Anterior cingulate cortex (tissue), 58 donors: Measurements from ENCODE around the gene SLC25A22.
A peak's percentile ranks its signal among the peaks of the same experiment; 100 is the strongest.

Source experiments
- DNase-seq, 58 donors: peaks; one replicate each; lab custom pipeline; 2025; lab: John Stamatoyannopoulos, UW

SLC25A22 gene

DNA sequence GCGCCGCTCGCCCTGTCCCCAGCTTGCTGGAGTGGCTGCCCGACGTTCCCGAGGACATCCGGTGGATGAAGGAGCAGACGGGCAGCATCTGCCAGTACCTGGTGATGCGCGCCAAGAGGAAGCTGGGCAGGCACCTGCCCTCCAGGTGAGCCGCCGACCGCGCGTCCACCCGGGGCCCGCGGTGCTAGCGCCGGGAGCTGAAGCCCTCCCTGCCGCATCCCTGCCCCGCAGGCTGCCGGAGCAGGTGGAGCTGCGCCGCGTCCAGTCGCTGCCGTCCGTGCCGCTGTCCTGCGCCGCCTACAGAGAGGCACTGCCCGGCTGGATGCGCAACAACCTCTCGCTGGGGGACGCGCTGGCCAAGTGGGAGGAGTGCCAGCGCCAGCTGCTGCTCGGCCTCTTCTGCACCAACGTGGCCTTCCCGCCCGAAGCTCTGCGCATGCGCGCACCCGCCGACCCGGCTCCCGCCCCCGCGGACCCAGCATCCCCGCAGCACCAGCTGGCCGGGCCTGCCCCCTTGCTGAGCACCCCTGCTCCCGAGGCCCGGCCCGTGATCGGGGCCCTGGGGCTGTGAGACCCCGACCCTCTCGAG is 26.3 kb upstream of the SLC25A22 start:
- peak in 27 of 58 donors; percentile 19 to 67 (median 38) for DNase-seq

DNA sequence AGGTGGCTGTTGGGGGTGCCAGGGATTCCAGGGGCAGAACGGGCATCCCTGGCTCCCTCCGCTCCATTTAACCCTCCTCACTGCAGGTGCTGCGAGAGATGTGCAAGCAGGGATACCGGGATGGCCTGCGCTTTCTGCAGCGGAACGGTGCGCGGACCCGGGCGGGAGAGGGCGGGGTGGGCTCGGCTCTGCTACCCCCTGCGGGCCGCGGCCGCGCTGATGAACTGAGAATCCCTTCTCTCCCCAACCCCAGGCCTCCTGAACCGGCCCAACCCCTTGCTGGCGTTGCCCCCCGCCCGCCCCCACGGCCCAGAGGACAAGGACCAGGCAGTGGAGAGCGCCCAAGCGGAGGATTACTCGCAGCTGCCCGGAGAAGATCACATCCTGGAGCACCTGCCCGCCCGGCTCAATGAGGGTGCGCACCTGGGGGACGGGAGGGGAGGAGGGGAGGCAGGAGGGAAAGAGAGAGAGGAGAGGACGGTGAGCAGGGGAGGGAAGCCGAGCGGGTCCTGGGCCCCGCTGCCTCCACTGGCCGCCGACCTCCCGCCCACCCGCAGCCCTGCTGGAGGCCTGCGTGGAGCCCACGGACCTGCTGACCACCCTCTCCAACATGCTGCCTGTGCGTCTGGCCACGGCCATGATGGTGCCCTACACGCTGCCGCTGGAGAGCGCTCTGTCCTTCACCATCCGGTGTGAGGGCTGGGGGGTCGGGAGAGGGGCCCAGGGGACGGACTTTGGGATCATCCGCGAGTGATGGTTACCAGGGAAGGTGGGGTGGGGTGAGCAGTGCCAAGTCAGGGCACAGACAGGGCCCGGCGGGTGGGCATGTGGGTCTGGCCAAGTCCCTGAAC is 25.6 kb upstream of the SLC25A22 start:
- DNase-seq: no peak

DNA sequence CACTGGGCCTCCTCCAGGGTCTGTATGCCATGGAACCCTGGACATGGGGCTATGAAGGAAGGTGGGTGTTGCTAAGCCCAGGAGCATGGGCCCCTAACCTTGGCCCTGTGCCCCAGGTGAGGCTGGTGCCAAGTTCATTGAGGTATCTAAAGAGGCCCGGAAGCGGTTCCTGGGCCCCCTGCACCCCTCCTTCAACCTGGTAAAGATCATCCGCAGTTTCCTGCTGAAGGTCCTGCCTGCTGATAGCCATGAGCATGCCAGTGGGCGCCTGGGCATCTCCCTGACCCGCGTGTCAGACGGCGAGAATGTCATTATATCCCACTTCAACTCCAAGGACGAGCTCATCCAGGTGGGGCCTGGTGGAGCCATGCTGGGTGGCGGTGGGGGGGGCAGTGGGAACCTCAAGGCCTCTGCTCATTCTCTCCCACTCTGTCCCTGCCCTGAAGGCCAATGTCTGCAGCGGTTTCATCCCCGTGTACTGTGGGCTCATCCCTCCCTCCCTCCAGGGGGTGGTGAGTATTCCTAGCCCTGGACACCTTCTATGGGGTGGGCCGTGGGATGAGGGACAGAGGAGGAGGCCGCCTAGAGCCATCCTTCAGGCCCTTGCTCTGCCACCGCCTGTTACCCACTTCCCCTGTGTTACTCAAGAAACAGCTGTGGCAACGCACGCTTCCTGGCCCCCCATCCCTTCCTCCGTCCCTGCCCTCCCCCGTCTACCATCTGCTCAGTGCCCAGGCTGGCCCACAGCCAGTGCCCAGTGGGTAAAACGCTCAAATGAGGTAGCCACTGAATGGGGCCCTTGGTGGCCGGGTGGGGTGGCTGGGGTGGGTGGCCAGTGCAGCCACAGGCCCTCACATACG is 23.7 kb upstream of the SLC25A22 start:
- DNase-seq: peak in 9 of 58 donors; percentile 20 to 46 (median 31)

DNA sequence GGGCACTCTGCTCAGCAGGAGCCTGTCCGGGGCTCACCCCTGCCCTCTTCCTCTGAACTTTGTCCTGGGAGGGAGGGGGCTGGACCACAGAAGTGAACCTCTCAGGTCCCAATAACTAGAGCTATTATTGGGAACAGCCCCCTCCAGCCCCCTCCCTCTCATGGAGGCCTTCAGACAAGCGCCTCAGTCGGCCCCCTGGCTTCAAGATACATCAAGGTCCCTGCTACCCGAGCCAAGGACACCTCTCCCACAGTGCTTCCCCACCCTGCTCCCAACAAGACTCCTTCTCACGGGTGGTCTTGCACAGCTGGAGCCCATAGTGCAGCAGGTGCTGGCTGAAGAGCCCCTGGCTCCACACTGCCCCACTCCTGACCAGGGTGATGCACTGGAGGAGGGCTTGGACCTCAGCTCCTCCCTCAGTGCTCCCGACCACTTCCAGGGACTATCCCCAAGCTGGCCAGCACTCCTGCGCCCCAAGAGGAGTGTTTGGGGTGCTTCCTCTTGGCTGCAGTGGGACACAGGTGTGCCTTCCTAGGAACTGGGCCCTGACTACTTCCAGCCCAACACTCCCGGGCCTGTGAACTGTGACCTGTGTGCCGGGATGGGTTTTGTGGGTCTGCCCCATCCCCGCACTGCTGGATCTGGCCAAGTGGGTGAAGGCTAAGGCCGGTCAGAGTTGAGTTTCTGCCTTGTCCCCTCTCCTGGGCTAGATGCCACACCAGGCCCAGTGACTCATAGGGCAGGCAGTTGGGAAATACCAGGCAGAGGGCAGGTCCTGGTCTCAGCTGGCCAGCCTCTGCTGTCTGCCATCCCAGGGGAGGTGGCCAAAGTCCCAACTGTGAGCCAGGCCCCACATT is 22.8 kb upstream of the SLC25A22 start:
- peak in 16 of 58 donors; percentile 20 to 79 (median 38) for DNase-seq

DNA sequence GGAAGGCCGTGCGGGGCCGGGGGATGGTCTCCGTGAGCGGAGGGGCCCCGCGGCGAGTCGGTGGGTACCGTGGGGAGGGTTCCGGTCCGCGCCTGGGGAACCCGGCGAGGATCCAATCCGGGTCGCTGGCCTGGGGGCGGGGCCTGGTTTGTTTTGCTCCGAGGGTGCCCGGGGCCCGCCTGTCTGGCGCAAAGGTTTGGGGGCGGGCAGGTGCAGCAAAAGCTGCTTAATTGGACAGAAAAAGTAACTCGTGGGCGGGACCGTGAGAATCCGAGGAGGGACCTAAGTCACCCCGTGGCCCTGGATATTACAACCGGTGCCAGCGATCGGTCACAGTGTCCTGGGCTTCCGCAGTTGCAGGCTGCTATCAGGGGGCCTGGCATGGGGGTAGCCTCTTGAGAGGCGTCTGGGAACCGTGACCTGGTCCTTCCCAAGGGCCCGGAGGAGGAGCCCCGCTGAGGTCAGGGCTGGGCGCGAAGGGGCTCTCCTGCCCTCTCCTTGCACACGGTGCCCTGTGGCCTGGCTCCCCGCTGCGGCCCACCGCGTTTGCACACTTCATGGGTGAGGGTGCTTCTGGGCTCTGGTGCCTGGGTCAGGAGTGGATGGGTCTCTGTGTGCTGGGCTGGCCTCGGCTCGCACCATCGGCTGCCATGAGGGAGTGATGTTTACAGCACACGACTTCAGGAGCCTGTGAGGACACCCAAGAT is 22.0 kb upstream of the SLC25A22 start:
- peak in 43 of 58 donors; percentile 32 to 75 (median 59) for DNase-seq

DNA sequence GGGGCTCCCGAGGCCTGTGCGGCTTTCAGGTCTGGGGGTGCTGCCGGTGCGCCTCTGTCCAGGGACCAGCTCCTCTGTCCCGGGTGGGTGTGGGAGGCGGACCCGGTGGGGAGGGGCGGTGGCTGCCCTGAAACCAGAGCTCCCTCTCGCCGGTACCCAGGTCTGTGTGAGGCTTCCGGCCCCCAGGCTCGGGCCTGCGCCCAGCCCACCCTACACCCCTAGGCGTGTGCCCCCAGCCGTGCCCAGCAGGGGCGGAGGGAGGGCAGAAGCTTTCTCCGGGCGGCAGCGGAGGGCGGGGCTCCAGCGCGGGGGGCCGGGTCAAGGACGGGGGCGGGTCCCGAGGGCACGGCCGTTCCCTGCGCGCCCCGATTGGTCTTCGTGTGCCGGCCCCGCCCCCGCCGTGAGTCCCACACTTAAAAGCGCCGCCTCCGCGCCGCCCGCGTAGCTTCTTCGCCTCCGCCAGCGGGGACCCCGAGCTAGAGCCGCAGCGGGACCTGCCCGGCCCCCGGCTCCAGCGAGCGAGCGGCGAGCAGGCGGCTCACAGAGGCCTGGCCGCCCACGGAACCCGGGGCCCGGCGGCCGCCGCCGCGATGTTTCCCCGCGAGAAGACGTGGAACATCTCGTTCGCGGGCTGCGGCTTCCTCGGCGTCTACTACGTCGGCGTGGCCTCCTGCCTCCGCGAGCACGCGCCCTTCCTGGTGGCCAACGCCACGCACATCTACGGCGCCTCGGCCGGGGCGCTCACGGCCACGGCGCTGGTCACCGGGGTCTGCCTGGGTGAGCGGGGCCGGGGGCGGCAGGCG is 21.2 kb upstream of the SLC25A22 start:
- peak; percentile 43 to 94 (median 84) for DNase-seq

DNA sequence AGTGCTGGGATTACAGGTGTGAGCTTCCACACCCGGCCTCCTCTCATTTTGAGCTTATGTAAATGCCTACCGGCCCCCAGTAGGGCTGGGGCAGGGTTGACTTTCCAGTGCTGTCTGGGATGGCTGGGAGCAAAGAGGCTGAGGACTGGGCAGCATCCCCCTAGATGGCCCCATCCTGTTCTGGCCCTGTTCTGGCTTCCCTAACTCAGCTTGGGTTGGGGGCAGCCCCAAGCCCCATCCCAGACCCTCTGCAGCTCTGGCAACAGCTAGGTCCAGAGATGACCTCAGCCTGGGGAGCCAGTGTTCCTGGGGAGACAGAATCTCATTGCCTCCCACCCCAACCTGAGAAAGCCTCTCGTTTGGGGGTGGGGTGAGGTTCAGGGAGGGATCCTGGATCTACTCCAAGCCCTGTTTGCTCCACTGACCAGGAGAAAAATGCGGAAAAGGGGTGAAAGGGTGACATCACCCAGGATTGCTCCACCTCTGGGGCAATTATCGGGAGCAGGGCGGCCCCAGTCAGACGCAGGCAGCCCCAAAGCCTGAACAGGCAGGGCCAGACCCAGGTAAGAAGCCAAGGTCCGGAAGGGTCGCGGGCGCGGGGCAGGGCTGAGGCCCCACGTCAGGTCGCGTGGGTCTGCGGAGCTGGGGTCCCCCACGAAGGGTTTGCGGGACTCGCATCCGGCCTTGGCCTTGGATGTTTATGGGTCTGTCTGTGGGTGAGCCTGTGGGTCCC is 20.5 kb upstream of the SLC25A22 start, which contains the start of gene PNPLA2:
PNPLA2 (plus strand) TSS at position 519 of the 733 bp plus-strand sequence. CDS start 805 bp downstream, outside the sequence.
- DNase-seq: no peak

DNA sequence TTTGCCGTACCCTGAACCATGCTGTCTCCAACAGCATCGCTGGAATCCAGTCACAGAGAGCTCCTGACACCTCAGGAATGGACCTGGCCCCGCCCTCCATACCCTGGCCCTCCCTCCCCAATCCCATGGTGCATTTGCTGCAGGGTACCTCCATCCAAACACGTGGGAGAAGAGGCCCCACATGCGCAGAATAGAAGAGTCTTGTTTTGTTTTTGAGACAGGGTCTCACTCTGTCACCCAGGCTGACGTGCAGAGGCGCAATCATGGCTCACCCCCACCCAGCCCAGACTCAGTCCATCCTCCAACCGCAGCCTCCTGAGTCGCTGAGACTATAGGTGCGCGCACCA is 18.3 kb upstream of the SLC25A22 start:
- no peak for DNase-seq

DNA sequence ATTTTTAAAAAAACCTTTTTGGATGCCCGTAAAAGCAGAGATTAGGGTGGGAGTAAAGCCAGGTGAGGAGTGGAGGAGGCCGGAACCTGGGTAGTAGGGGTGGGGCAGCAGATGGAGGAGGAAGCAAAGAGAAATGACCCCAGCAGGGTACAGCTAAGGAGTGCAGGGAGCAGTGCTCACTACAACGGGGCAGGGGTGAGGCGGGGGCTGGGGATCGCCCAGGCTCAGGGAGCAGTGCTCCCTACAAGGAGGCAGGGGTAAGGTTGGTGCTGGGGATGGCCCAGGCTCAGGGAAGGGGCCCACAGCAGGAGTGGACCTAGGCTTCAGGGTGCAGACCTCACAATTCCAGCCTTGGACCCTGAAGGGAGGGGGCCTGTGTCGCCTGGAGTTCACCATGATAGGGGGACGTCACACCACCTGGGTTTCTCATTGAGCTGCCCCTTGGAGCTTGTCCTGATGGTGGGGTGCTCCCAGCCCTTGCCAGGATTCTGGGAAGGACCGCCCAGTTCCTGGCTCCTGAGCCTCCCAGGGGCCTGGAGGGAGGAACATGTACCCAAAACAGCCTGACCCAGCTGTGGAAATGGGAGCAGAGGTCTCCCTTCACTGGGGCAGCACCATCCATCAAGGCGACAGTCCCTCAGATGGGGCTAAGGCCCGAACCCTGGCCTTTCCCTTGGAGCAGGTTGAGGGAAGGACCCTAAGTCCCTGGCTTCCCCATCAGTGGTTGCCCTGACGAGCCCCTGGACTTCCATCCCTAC is 17.8 kb upstream of the SLC25A22 start:
- DNase-seq: no peak

DNA sequence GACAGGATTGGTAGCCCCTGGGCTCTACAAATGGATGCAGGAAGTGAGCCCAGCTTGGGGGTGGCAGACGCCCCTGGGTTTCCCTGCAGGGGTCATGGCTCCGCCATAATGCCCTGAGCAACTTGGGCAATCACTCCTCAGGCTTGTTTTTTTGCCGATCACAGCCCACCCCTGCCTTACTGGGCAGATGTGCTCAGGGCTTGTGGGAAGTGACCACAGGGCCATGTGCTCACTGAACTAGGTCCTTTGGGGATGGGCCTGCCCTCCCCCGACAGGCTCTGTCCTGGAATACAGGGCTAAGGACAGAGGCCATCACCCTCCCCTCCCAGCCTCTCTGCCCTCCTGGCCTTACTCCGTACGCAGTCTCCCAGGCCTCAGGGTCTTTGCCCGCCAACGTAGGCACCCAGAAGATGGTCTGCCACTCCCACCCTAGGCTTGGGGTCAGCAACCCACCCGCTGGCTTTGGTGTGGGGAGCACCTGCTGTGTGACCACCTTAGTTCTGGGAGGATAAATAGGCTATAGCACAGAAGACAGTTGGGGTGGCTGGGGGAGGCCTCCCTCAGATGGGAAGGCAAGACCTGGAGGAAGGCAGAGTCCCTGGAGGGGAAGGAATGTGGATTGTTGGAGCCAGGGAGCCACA is 15.5 kb upstream of the SLC25A22 start:
- no peak for DNase-seq

DNA sequence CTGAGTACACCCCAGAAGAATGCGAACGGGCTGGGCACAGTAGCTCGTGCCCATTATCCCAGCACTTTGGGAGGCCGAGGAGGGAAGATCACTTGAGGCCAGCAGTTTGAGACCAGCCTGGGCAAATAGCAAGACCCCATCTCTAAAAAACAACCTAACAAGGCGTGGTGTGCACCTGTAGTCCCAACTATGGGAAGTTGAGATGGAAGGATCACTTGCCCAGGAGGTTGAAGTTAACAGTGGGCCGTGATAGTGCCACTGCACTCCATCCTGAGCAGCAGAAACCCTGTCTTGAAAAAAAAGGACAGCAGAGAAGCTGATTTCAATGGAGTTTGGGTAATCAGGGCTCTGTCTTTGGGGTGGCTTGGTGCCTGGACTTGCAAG is 15.0 kb upstream of the SLC25A22 start:
- DNase-seq: no peak

DNA sequence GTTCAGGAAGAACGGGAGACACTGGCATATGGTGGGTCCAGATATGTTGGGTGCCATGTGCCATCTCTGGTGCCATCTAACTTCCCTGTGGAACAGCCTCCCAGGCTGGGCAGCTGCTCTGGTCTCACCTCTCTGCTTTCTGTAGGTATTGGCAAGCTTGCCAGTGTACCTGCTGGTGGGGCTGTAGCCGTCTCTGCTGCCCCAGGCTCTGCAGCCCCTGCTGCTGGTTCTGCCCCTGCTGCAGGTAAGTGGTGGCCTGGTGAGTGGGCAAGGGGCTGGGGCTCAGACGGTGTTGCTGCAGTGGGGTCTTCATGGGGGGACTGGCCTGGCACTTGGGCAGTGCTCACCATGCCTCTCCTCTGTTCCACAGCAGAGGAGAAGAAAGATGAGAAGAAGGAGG is 14.3 kb upstream of the SLC25A22 start:
- no peak for DNase-seq

DNA sequence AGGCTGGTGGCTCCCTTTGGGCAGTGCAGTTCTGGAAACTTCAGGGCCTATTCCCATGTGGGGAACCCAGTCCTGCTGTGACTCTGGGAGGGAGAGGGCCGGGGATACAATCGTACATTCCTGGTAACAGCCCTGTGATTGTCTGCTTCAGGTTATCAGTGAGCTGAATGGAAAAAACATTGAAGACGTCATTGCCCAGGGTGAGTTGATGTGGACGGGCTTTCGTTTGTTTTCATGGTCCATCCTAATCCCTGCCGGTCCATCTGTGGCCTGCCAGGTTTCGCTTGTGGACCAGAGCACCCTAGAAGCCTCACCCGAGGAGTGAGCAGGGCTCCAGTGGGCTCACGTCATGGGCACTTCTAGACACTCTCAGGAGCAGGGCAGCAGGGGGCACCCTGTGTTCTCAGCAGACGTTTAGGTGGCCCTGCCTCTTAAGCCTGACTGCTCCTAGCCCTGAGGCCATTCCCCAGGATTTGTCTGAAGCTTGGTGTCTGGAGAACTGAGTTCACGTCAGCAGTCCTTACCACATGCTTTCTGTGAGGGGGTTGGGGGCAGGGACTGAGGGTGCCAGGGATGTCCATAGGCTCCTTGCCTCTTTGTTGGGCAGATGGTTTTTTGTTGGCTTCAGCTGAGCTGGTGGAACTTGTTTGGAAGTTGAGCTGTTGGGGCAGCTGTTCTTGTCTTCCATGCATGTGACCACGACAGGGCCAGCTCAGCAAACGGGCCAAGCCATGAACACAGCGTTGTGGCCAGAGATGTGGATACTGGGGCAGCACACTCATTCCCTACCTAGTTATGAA is 13.6 kb upstream of the SLC25A22 start:
- no peak for DNase-seq

DNA sequence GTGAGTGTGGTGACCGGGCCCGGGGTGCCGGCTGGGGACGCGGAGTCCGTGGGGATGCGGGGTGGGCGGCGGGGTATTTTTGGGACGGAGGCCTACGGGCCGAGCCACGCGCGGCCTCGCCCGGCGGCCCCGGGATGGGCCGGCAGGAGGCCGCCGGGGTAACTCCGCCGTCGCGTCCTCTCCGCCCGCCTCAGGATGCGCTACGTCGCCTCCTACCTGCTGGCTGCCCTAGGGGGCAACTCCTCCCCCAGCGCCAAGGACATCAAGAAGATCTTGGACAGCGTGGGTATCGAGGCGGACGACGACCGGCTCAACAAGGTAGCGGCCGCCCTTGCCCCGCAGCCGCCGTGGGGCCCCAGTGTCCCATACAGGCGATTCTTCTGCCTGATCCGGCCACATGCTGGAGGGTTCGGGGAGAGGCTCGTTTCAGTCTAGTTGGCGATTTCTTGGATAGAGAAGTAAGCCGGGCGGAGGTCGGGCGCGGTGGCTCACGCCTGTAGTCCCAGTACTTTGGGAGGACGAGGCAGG is 12.0 kb upstream of the SLC25A22 start:
- DNase-seq: no peak

DNA sequence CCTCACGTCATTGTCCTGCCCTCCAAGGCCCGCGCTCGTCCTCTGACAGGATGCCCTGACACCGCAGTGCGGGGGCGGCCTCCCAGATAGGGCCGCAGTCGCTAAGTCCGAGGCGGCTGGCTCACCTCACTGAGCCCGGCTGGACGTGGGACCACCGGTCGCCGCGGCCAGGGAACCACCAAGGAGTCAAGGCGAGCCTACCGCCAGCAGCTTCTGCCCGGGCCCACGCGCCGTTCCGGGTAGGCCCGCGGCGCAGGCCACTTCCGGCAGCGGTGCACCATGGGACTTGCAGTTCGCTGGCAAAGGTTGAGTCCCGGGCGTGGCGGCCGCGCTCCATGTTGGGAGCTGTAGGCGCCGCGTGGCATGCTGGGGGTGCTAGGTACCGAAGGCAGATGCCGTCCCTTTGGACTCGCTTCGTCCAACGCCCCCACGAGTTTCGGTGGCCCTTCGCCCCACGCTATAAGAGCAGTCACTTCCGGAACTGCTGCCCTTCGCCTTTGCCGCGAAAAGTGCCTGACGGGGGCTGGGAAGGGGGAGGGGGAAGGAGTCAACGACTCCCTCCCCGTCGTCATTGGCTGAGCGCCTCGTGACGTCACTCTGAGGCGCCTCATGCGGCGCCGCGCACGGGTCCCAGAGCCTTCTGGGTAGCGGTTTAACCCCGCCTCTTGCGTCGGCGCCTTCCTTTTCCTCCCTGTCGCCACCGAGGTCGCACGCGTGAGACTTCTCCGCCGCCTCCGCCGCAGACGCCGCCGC is 11.4 kb upstream of the SLC25A22 start, which contains the start of gene RPLP2:
RPLP2 (plus strand) TSS at position 681 of the 753 bp plus-strand sequence. CDS start 268 bp downstream, outside the sequence.
- DNase-seq: peak; percentile 80 to 100 (median 97)
